Stomach (tissue), 9 donors: ENCODE data around the gene ZKSCAN7. TPM values are rescaled to one million over a fixed set of nuclear protein-coding genes. Genes with fewer than 3 reads are reported as not detected.

Source experiments
- DNase-seq, 2 donors: peaks; one replicate each; pipeline versions ENCODE4 v3.0.0 to v3.0.0-alpha.2; 2013 to 2019
- H3K27ac ChIP-seq, 5 donors: fragments of 200-600 bp in 4 of 5; sonication (generic) in 4 of 5; one replicate each; pipeline ENCODE4 v1.5.1; 2013 to 2019; ENCODE audit warnings: mild to moderate bottlenecking in 1 of 5, moderate library complexity in 1 of 5
- H3K27me3 ChIP-seq, 3 donors: fragments of 200-600 bp; sonication (generic); one replicate each; pipeline ENCODE4 v1.5.1; 2017 to 2019; ENCODE audit warnings: mixed run types in 1 of 3
- H3K36me3 ChIP-seq, 4 donors: fragments of 200-600 bp; sonication (generic); 1 replicate in 3 of 4; 2 replicates in 1 of 4; pipeline ENCODE4 v1.5.1; 2016 to 2019
- H3K4me1 ChIP-seq, 4 donors: fragments of 200-600 bp; sonication (generic); one replicate each; pipeline ENCODE4 v1.5.1; 2016 to 2019
- H3K4me3 ChIP-seq, 4 donors: fragments of 200-600 bp; sonication (generic) in 3 of 4; one replicate each; pipeline ENCODE4 v1.5.1; 2016 to 2019; ENCODE audit warnings: mild to moderate bottlenecking in 1 of 4
- H3K9me3 ChIP-seq, 4 donors: fragments of 200-600 bp; sonication (generic); one replicate each; pipeline ENCODE4 v1.5.1; 2016 to 2019
- CTCF ChIP-seq, 7 experiments: fragments of 450-650 bp in 4 of 7; fragments of 200-600 bp in 3 of 7; sonication (generic) in 3 of 7; IDR thresholded peaks; one replicate each; pipeline ENCODE4 v1.5.1; 2016 to 2019; ENCODE audit warnings: antibody characterized with exemption in 7 of 7, control low read depth in 2 of 7, mild to moderate bottlenecking in 1 of 7
- EP300 ChIP-seq: sonication (generic); formaldehyde crosslinking; IDR thresholded peaks from one replicate; pipeline ENCODE4 v1.6.1; 2017; ENCODE audit warnings: antibody characterized with exemption
- POLR2A ChIP-seq, 4 donors: fragments of 450-650 bp; IDR thresholded peaks; one replicate each; pipeline ENCODE4 v1.6.1; 2016; ENCODE audit warnings: antibody characterized with exemption in 4 of 4, control low read depth in 2 of 4, mild to moderate bottlenecking in 1 of 4, moderate library complexity in 1 of 4
- POLR2AphosphoS5 ChIP-seq, 3 donors: sonication (generic); formaldehyde crosslinking; IDR thresholded peaks; one replicate each; pipeline ENCODE4 v1.6.1; 2016; ENCODE audit warnings: antibody characterized with exemption in 3 of 3
- WGBS, 5 donors: extraction: QIAGEN DNeasy Blood & Tissue Kit in 3 of 5; methylation state at CpG; one replicate each; pipeline versions ENCODE4 v1.1.5 to v1.1.7; 2013 to 2018; 5-methylcytosine and 5-hydroxymethylcytosine counted together
- intact Hi-C: fragments of 100-400 bp; cut with DNase I; formaldehyde crosslinking; loops from one replicate; pipeline ENCODE4 v1.15.1; 2023; ENCODE audit warnings: low total_unique reads
- polyA plus RNA-seq, 3 donors: library from polyadenylated mRNA; stranded (reverse); fragments of 200-250 nt; gene quantifications; one replicate each; pipeline ENCODE4 v1.2.3, GENCODE V29; 2013
- total RNA-seq, 5 donors: library from RNA; depleted of rRNA; stranded (reverse); fragments of >200 nt; gene quantifications; one replicate each; pipeline versions ENCODE4 v1.1.0 to v1.2.3, GENCODE V29; 2014 to 2016
- donor health status: healthy with polysubstance abuse.
- donor health status: Bipolar disorder and iron deficiency.
- donor health status: healthy.

ZKSCAN7 gene
- total and polyA plus RNA-seq, 8 donors = 0.46 to 6.2 (median 1.5) TPM; not detected in 1

- intact Hi-C loops = no loop called here
Observed at GRCh38 chr3:44584646-44585501, 29.9 kb downstream of the ZKSCAN7 start, which contains the start of gene ZNF660. ZNF660 (plus strand) TSS chr3:44584964; CDS start chr3:44594194, 9,230 bp downstream.

GRCh38 chr3:44596621-44597020, 41.6 kb downstream of the ZKSCAN7 start:
- H3K27ac ChIP-seq = no peak overlapping the region
- H3K4me1 ChIP-seq = no peaks in the 10 kb centered on the region
- TF ChIP-seq POLR2A (IDR thresholded peaks at IDR 0.05) (no peak), CTCF (IDR thresholded peaks at IDR 0.05) (no peak), POLR2AphosphoS5 (IDR thresholded peaks at IDR 0.05) (no peak), EP300 (no peak)
- H3K4me3 ChIP-seq = no peak overlapping the region
- DNase-seq = no peak
- intact Hi-C loops = no loop called here
- WGBS, 5 donors = 73 to 97% (median 84%) methylated on average over 1 of the region's 1 CpG
- H3K9me3 ChIP-seq = peaks cover 11 to 91% (median 60%) of the 10 kb centered on the region in 4 donors
- peaks cover 9 to 79% (median 44%) of the 10 kb centered on the region in 4 donors for H3K36me3 ChIP-seq
- H3K27me3 ChIP-seq = no peaks in the 10 kb centered on the region

More at GRCh38 chr3:44584646-44585501, 29.9 kb downstream of the ZKSCAN7 start, which contains the start of gene ZNF660:
- DNase-seq = peak; percentile 27 to 95
- peaks cover 0 to 36% (median 28%) of the 10 kb centered on the region in 4 donors for H3K36me3 ChIP-seq
- peak within 1 kb of the TSS; percentile 55 to 58 (median 58) for H3K4me3 ChIP-seq
- TF ChIP-seq POLR2A (IDR thresholded peaks at IDR 0.05) (no peak), CTCF (IDR thresholded peaks at IDR 0.05) (no peak), POLR2AphosphoS5 (IDR thresholded peaks at IDR 0.05) (peak in 2 of 3 donors; percentile 27 to 43), EP300 (no peak)
- H3K9me3 ChIP-seq = peaks cover 0 to 17% (median 12%) of the 10 kb centered on the region in 4 donors
- H3K27ac ChIP-seq = peak within 1 kb of the TSS; percentile 42 to 85 (median 79)
- WGBS, 5 donors = 1 to 4% (median 3%) methylated on average over 14 to 41 of the region's 41 CpGs
- peaks cover 0 to 24% (median 16%) of the 10 kb centered on the region in 4 donors for H3K4me1 ChIP-seq
- H3K27me3 ChIP-seq = peaks cover 0 to 16% (median 8%) of the 10 kb centered on the region in 3 donors

- no peak for TF ChIP-seq CTCF (IDR thresholded peaks at IDR 0.05)
- TF ChIP-seq EP300 = no peak
- TF ChIP-seq POLR2AphosphoS5 (IDR thresholded peaks at IDR 0.05) = no peak
- TF ChIP-seq POLR2A (IDR thresholded peaks at IDR 0.05) = no peak
- no peak for DNase-seq
- Histone ChIP-seq H3K36me3 (peaks cover 0 to 29% (median 16%) of the 10 kb centered on the region in 4 donors), H3K27ac (no peak overlapping the region), H3K9me3 (peaks cover 4 to 49% (median 18%) of the 10 kb centered on the region in 4 donors), H3K27me3 (no peaks in the 10 kb centered on the region), H3K4me3 (no peak overlapping the region), H3K4me1 (no peaks in the 10 kb centered on the region)
- WGBS, 5 donors = 91 to 98% (median 96%) methylated on average over 2 of the region's 2 CpGs
- intact Hi-C loops = no loop called here
Observed at GRCh38 chr3:44601749-44602148, 46.8 kb downstream of the ZKSCAN7 start.

- no peak for DNase-seq
- H3K27me3 ChIP-seq = no peaks in the 10 kb centered on the region
- intact Hi-C loops = no loop called here
- no peak overlapping the region for H3K4me3 ChIP-seq
- H3K9me3 ChIP-seq = no peaks in the 10 kb centered on the region
- H3K27ac ChIP-seq = no peak overlapping the region
- no peak for TF ChIP-seq CTCF (IDR thresholded peaks at IDR 0.05)
- no peak for TF ChIP-seq EP300
- no peak for TF ChIP-seq POLR2AphosphoS5 (IDR thresholded peaks at IDR 0.05)
- no peak for TF ChIP-seq POLR2A (IDR thresholded peaks at IDR 0.05)
- no peaks in the 10 kb centered on the region for H3K36me3 ChIP-seq
- no peaks in the 10 kb centered on the region for H3K4me1 ChIP-seq
Observed at GRCh38 chr3:44612678-44613077, 57.7 kb downstream of the ZKSCAN7 start.

Other genes with a start within 250 kb of the ZKSCAN7 start
- gene TCAIM, start 216.4 kb upstream of the ZKSCAN7 start, total RNA-seq = 10 to 100 TPM; 10.7 to 42.6 (median 13.3) TPM
- 10 to 100 TPM in 2 of 3 donors, 1 to 10 TPM in 1; 9.8 to 23.4 (median 12.6) TPM for gene TCAIM, start 216.4 kb upstream of the ZKSCAN7 start, polyA plus RNA-seq
- gene ZNF445, start 77.5 kb upstream of the ZKSCAN7 start, total RNA-seq = 10 to 100 TPM in 1 of 5 donors, 1 to 10 TPM in 4; 4.6 to 17.1 (median 8.0) TPM
- gene ZNF445, start 77.5 kb upstream of the ZKSCAN7 start, polyA plus RNA-seq = 1 to 10 TPM; 1.6 to 3.5 (median 1.8) TPM
- 10 to 100 TPM in 1 of 5 donors, 1 to 10 TPM in 2, under 1 TPM in 1, not detected in 1; 0.72 to 12.5 (median 2.1) TPM for gene ZNF660, start 29.8 kb downstream of the ZKSCAN7 start, total RNA-seq
- gene ZNF660, start 29.8 kb downstream of the ZKSCAN7 start, polyA plus RNA-seq = under 1 TPM; 0.44 to 0.61 (median 0.45) TPM
- gene ZNF197, start 69.8 kb downstream of the ZKSCAN7 start, total RNA-seq = 10 to 100 TPM in 3 of 5 donors, 1 to 10 TPM in 2; 5.8 to 24.6 (median 15.4) TPM
- 1 to 10 TPM; 5.2 to 8.1 (median 7.2) TPM for gene ZNF197, start 69.8 kb downstream of the ZKSCAN7 start, polyA plus RNA-seq
- 10 to 100 TPM in 2 of 5 donors, 1 to 10 TPM in 3; 2.3 to 23.7 (median 4.3) TPM for gene ZNF35, start 93.5 kb downstream of the ZKSCAN7 start, total RNA-seq
- 1 to 10 TPM; 2.1 to 5.0 (median 4.4) TPM for gene ZNF35, start 93.5 kb downstream of the ZKSCAN7 start, polyA plus RNA-seq
- gene ZNF502, start 157.5 kb downstream of the ZKSCAN7 start, total RNA-seq = 1 to 10 TPM in 3 of 5 donors, under 1 TPM in 2; 0.29 to 7.7 (median 1.3) TPM
- gene ZNF502, start 157.5 kb downstream of the ZKSCAN7 start, polyA plus RNA-seq = 1 to 10 TPM; 1.9 to 2.5 (median 2.4) TPM
- gene ZNF501, start 174.4 kb downstream of the ZKSCAN7 start, total RNA-seq = 1 to 10 TPM in 3 of 5 donors, not detected in 2; 2.8 to 7.2 (median 3.5) TPM
- gene ZNF501, start 174.4 kb downstream of the ZKSCAN7 start, polyA plus RNA-seq = 1 to 10 TPM in 2 of 3 donors, under 1 TPM in 1; 0.95 to 2.6 (median 1.2) TPM
- gene KIAA1143, start 206.4 kb downstream of the ZKSCAN7 start, total RNA-seq = 10 to 100 TPM in 3 of 5 donors, 1 to 10 TPM in 2; 7.5 to 31.0 (median 15.6) TPM
- gene KIAA1143, start 206.4 kb downstream of the ZKSCAN7 start, polyA plus RNA-seq = 10 to 100 TPM in 2 of 3 donors, 1 to 10 TPM in 1; 7.9 to 13.0 (median 10.1) TPM
- 1 to 10 TPM in 4 of 5 donors, under 1 TPM in 1; 0.45 to 9.3 (median 2.3) TPM for gene KIF15, start 206.6 kb downstream of the ZKSCAN7 start, total RNA-seq
- 1 to 10 TPM; 1.2 to 3.1 (median 2.7) TPM for gene KIF15, start 206.6 kb downstream of the ZKSCAN7 start, polyA plus RNA-seq